ENCODE results near the gene CNTROB. TPM values are rescaled to one million over a fixed set of nuclear protein-coding genes. Genes with fewer than 3 reads are reported as not detected.

The CNTROB gene, protein sequence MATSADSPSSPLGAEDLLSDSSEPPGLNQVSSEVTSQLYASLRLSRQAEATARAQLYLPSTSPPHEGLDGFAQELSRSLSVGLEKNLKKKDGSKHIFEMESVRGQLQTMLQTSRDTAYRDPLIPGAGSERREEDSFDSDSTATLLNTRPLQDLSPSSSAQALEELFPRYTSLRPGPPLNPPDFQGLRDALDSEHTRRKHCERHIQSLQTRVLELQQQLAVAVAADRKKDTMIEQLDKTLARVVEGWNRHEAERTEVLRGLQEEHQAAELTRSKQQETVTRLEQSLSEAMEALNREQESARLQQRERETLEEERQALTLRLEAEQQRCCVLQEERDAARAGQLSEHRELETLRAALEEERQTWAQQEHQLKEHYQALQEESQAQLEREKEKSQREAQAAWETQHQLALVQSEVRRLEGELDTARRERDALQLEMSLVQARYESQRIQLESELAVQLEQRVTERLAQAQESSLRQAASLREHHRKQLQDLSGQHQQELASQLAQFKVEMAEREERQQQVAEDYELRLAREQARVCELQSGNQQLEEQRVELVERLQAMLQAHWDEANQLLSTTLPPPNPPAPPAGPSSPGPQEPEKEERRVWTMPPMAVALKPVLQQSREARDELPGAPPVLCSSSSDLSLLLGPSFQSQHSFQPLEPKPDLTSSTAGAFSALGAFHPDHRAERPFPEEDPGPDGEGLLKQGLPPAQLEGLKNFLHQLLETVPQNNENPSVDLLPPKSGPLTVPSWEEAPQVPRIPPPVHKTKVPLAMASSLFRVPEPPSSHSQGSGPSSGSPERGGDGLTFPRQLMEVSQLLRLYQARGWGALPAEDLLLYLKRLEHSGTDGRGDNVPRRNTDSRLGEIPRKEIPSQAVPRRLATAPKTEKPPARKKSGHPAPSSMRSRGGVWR
- 10 to 100 TPM; 22.7 to 62.1 (median 31.6) TPM for total RNA-seq

DNA sequence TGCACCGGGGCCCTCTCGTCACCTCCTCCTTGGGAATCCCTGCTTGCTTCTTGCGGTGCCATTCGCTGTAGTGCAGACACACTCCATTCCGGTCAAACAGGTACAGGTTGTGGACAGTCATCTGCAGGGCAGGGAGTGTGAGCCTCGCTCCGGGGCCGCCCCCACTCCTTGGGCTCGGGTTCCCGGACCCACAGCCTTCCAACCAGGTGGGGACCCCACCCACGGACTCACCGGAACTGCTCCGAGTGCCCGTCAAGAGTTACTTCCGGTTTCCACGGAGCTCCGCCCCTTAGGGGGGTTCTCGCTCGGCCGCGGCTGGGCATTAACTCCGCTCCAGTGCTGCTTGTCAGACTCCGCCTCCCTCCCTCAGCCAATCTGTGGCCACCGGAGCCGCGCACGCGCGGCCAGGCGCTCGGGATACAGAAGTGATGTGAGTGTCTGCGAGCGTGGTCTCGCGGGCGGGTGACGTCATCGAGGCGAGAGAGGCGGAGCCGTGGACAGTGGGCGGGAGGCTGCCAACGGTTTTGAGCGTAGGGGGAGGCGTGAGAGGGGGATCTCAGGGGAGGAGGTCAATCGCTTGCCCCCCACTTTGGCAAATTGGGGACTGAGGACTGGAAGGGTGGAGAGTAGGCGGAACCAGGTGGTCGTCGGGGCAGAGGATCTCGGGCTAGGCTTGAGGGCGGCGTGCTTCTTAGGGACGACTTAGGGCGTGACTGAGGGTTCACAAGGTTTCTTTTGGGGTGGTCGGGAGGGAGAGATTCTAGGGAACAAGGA lies at the start of gene CNTROB, which contains the start of gene TRAPPC1:
Gene CNTROB (plus strand): TSS at position 498 of the 774 bp plus-strand sequence. CDS start 874 bp downstream, outside the sequence.
Gene TRAPPC1 (minus strand): TSS at position 238 of the 774 bp plus-strand sequence. CDS start 117 bp downstream, at position 121.
- H3K27ac ChIP-seq = peak within 1 kb of the TSS; percentile 80 to 89 (median 86)
- no peaks in the 10 kb centered on the region for H3K27me3 ChIP-seq
- intact Hi-C loops (cut with DNase I; ENCODE audit: low total_unique reads) = no loop called here
- H3K4me3 ChIP-seq = peak within 1 kb of the TSS; percentile 65 to 83 (median 70)
- TF ChIP-seq EP300 (IDR thresholded peaks at IDR 0.05; ENCODE audit: low read depth) (no peak), POLR2AphosphoS5 (IDR thresholded peaks at IDR 0.05) (peak; percentile 70 to 88 (median 86)), POLR2A (IDR thresholded peaks at IDR 0.05) (peak; percentile 82)
- peak; percentile 100 for DNase-seq
- WGBS, 2 donors (ENCODE audit: low coverage in 1 of 2) = 0% methylated on average over 5 to 44 of the region's 55 CpGs
- in situ Hi-C loops (cut with MboI; ENCODE audit: low pct_ligation_motif_present in 1 of 4, low pct_unique_long_range_greater_than_20kb in 1 of 4, low sequenced_read_pairs in 3 of 4) = no loop called here
- H3K36me3 ChIP-seq = peaks cover 0 to 4% (median under 1%) of the 10 kb centered on the region in 4 donors
- peaks cover 8 to 37% (median 29%) of the 10 kb centered on the region in 4 donors for H3K4me1 ChIP-seq
- no peaks in the 10 kb centered on the region for H3K9me3 ChIP-seq

DNA sequence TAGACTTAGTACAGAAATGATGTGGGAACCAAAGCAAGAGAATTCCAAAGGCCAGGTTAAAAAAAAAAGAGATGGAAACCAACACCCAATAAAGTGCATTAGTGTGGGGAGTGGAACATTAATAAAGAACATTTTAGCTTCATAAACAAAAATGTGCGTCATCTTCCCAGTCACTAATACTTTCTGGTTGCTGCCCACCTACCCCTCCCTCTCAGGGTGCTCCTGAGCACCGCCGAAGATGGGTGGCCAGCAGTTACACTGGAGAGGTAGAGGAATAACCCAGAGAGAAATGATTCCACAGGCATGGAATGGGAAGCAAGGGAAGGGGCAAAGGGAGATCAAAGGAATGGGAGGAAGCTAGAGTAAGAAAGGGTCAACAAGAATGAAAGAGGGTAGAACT lies 49.4 kb upstream of the CNTROB start:
- Histone ChIP-seq H3K27me3 (no peaks in the 10 kb centered on the region), H3K9me3 (no peaks in the 10 kb centered on the region), H3K36me3 (peaks cover 0 to 11% (median 0%) of the 10 kb centered on the region in 4 donors), H3K4me1 (peaks cover 15 to 69% (median 47%) of the 10 kb centered on the region in 4 donors), H3K4me3 (no peak overlapping the region), H3K27ac (peak overlapping the region; percentile 93 to 99 (median 96))
- TF ChIP-seq, protein P1, sequence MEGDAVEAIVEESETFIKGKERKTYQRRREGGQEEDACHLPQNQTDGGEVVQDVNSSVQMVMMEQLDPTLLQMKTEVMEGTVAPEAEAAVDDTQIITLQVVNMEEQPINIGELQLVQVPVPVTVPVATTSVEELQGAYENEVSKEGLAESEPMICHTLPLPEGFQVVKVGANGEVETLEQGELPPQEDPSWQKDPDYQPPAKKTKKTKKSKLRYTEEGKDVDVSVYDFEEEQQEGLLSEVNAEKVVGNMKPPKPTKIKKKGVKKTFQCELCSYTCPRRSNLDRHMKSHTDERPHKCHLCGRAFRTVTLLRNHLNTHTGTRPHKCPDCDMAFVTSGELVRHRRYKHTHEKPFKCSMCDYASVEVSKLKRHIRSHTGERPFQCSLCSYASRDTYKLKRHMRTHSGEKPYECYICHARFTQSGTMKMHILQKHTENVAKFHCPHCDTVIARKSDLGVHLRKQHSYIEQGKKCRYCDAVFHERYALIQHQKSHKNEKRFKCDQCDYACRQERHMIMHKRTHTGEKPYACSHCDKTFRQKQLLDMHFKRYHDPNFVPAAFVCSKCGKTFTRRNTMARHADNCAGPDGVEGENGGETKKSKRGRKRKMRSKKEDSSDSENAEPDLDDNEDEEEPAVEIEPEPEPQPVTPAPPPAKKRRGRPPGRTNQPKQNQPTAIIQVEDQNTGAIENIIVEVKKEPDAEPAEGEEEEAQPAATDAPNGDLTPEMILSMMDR (IDR thresholded peaks at IDR 0.05) = no peak
- peak in 1 of 3 donors; percentile 7 for TF ChIP-seq POLR2AphosphoS5 (IDR thresholded peaks at IDR 0.05)
- intact Hi-C loops (cut with DNase I; ENCODE audit: low total_unique reads) = no loop called here
- no peak for DNase-seq
- in situ Hi-C loops (cut with MboI; ENCODE audit: low pct_ligation_motif_present in 1 of 4, low pct_unique_long_range_greater_than_20kb in 1 of 4, low sequenced_read_pairs in 3 of 4) = no loop called here
- 64 to 74% methylated on average over 3 of the region's 3 CpGs for WGBS, 2 donors (ENCODE audit: low coverage in 1 of 2)

DNA sequence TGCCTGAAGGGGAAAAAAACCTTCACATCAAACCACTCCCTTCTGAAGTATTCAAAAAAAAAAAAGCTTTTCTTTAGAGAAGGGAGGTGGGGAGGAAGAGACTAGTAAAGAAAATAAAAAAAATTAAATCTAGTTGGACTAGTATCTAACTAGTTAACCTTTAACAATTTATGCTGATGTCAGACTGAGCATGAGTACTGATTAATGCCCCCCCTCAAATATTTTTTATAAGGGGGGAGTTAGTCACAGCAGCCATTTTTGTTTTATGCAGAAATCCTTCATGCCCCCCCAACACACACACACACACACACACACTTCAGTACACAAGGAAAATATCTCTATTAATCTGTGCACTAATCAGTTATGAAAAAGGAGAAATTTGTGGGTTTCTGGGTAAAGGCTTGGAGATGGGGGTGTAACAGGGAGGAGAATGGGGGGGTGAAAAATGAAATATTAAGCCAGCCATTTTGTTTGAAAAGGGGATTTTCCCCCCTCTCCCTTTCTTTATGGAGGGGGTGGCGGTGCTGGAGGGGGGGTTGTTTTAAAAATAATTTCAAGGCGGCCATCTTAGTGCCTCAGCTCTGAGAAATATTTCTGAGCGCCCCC lies 48.1 kb upstream of the CNTROB start:
- Histone ChIP-seq H3K4me3 (peak overlapping the region in 3 of 4 donors; percentile 78 to 85 (median 83)), H3K4me1 (peaks cover 26 to 81% (median 59%) of the 10 kb centered on the region in 4 donors), H3K27me3 (no peaks in the 10 kb centered on the region), H3K36me3 (peaks cover 0 to 11% (median 0%) of the 10 kb centered on the region in 4 donors), H3K9me3 (no peaks in the 10 kb centered on the region), H3K27ac (peak overlapping the region; percentile 93 to 99 (median 96))
- 3 to 7% methylated on average over 2 to 3 of the region's 3 CpGs for WGBS, 2 donors (ENCODE audit: low coverage in 1 of 2)
- in situ Hi-C loops (cut with MboI; ENCODE audit: low pct_ligation_motif_present in 1 of 4, low pct_unique_long_range_greater_than_20kb in 1 of 4, low sequenced_read_pairs in 3 of 4) (no loop called here), intact Hi-C loops (cut with DNase I; ENCODE audit: low total_unique reads) (no loop called here)
- TF ChIP-seq, protein P1 (IDR thresholded peaks at IDR 0.05) = no peak
- TF ChIP-seq POLR2AphosphoS5 (IDR thresholded peaks at IDR 0.05) = no peak
- no peak for TF ChIP-seq EP300 (IDR thresholded peaks at IDR 0.05; ENCODE audit: low read depth)
- no peak for TF ChIP-seq POLR2A (IDR thresholded peaks at IDR 0.05)
- no peak for DNase-seq

All from transverse colon (tissue), 4 donors.